Measurements from ENCODE around the gene AARS2. TPM values are rescaled to one million over a fixed set of nuclear protein-coding genes. Genes with fewer than 3 reads are reported as not detected.
A peak's percentile ranks its signal among the peaks of the same experiment; 100 is the strongest.

The AARS2 gene
- total and polyA plus RNA-seq, 10 of the 15 experiments (the other 5 are each of a cell fraction or from before 2014, with no cell fraction given), result 0.71 to 18.3 (median 12.7) TPM

DNA sequence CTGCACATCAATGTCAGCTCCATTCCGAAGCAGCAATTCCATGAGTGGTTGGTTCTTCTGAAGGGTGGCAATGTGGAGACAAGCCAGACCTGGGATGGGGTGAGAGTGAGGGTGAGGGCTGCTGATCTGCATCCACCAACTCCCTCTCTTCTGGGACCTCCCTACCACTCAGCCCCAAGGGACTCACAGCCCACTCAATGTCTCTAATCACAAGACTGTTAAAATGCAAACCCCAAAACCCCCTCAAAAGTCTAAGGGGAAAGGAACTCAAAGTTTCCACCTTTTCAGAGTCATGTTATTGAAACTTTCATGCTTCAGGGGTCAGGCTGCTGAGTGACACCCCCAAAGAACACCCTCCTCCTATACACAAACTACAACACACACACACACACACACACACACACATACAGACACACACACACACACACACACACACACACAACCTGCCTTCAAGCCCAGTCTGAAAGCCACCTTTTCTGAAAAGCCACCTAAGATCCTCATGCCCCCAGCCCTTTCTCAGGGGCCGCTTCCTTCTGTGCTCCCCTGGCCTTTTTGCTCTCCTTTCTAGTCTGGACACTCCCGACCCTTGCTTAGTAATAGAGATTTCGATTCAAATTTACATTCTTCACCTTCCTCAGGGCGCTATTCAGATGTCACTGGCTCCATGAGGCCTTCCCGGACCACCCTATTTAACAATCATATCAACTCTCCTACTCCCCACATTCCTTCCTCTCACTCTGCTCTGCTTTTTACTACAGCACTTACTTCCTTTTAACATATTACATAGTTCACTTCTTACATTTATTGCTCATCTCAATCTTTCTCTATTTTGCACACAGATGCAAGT is 52.5 kb downstream of the AARS2 start (continued):
- TF ChIP-seq, protein P1, sequence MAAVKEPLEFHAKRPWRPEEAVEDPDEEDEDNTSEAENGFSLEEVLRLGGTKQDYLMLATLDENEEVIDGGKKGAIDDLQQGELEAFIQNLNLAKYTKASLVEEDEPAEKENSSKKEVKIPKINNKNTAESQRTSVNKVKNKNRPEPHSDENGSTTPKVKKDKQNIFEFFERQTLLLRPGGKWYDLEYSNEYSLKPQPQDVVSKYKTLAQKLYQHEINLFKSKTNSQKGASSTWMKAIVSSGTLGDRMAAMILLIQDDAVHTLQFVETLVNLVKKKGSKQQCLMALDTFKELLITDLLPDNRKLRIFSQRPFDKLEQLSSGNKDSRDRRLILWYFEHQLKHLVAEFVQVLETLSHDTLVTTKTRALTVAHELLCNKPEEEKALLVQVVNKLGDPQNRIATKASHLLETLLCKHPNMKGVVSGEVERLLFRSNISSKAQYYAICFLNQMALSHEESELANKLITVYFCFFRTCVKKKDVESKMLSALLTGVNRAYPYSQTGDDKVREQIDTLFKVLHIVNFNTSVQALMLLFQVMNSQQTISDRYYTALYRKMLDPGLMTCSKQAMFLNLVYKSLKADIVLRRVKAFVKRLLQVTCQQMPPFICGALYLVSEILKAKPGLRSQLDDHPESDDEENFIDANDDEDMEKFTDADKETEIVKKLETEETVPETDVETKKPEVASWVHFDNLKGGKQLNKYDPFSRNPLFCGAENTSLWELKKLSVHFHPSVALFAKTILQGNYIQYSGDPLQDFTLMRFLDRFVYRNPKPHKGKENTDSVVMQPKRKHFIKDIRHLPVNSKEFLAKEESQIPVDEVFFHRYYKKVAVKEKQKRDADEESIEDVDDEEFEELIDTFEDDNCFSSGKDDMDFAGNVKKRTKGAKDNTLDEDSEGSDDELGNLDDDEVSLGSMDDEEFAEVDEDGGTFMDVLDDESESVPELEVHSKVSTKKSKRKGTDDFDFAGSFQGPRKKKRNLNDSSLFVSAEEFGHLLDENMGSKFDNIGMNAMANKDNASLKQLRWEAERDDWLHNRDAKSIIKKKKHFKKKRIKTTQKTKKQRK (IDR thresholded peaks at IDR 0.05; ENCODE audit: low read depth, low read length), result no peak
- TF ChIP-seq, protein P2, sequence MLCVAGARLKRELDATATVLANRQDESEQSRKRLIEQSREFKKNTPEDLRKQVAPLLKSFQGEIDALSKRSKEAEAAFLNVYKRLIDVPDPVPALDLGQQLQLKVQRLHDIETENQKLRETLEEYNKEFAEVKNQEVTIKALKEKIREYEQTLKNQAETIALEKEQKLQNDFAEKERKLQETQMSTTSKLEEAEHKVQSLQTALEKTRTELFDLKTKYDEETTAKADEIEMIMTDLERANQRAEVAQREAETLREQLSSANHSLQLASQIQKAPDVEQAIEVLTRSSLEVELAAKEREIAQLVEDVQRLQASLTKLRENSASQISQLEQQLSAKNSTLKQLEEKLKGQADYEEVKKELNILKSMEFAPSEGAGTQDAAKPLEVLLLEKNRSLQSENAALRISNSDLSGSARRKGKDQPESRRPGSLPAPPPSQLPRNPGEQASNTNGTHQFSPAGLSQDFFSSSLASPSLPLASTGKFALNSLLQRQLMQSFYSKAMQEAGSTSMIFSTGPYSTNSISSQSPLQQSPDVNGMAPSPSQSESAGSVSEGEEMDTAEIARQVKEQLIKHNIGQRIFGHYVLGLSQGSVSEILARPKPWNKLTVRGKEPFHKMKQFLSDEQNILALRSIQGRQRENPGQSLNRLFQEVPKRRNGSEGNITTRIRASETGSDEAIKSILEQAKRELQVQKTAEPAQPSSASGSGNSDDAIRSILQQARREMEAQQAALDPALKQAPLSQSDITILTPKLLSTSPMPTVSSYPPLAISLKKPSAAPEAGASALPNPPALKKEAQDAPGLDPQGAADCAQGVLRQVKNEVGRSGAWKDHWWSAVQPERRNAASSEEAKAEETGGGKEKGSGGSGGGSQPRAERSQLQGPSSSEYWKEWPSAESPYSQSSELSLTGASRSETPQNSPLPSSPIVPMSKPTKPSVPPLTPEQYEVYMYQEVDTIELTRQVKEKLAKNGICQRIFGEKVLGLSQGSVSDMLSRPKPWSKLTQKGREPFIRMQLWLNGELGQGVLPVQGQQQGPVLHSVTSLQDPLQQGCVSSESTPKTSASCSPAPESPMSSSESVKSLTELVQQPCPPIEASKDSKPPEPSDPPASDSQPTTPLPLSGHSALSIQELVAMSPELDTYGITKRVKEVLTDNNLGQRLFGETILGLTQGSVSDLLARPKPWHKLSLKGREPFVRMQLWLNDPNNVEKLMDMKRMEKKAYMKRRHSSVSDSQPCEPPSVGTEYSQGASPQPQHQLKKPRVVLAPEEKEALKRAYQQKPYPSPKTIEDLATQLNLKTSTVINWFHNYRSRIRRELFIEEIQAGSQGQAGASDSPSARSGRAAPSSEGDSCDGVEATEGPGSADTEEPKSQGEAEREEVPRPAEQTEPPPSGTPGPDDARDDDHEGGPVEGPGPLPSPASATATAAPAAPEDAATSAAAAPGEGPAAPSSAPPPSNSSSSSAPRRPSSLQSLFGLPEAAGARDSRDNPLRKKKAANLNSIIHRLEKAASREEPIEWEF (IDR thresholded peaks at IDR 0.05; ENCODE audit: insufficient replicate concordance, low read depth, low read length), result no peak
- TF ChIP-seq, protein P3, sequence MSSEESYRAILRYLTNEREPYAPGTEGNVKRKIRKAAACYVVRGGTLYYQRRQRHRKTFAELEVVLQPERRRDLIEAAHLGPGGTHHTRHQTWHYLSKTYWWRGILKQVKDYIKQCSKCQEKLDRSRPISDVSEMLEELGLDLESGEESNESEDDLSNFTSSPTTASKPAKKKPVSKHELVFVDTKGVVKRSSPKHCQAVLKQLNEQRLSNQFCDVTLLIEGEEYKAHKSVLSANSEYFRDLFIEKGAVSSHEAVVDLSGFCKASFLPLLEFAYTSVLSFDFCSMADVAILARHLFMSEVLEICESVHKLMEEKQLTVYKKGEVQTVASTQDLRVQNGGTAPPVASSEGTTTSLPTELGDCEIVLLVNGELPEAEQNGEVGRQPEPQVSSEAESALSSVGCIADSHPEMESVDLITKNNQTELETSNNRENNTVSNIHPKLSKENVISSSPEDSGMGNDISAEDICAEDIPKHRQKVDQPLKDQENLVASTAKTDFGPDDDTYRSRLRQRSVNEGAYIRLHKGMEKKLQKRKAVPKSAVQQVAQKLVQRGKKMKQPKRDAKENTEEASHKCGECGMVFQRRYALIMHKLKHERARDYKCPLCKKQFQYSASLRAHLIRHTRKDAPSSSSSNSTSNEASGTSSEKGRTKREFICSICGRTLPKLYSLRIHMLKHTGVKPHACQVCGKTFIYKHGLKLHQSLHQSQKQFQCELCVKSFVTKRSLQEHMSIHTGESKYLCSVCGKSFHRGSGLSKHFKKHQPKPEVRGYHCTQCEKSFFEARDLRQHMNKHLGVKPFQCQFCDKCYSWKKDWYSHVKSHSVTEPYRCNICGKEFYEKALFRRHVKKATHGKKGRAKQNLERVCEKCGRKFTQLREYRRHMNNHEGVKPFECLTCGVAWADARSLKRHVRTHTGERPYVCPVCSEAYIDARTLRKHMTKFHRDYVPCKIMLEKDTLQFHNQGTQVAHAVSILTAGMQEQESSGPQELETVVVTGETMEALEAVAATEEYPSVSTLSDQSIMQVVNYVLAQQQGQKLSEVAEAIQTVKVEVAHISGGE (CRISPR knock-in tag; IDR thresholded peaks at IDR 0.05), result no peak
- TF ChIP-seq SREBF1 (IDR thresholded peaks at IDR 0.05; ENCODE audit: low read length), result no peak
- no peak for TF ChIP-seq TCF7 (IDR thresholded peaks at IDR 0.05; ENCODE audit: borderline replicate concordance)
- TF ChIP-seq EZH2 (IDR thresholded peaks at IDR 0.05; ENCODE audit: borderline replicate concordance, control insufficient read depth, low read depth, low read length), result no peak
- TF ChIP-seq HDAC2 (IDR thresholded peaks at IDR 0.05), result no peak
- TF ChIP-seq MEF2B (IDR thresholded peaks at IDR 0.05; ENCODE audit: partially characterized antibody, poor library complexity, severe bottlenecking), result peak; percentile 98
- no peak for TF ChIP-seq CBX5 (IDR thresholded peaks at IDR 0.05; ENCODE audit: low read depth)
- TF ChIP-seq SREBF2 (IDR thresholded peaks at IDR 0.05; ENCODE audit: low read length), result no peak
- TF ChIP-seq NFXL1 (IDR thresholded peaks at IDR 0.05; ENCODE audit: borderline replicate concordance), result no peak
- peak; percentile 60; the same call in 1 of the 2 replicates for TF ChIP-seq GATAD2B (conservative IDR thresholded peaks at IDR 0.05; ENCODE audit: low read depth)
- no peak for TF ChIP-seq YY1 (IDR thresholded peaks at IDR 0.05; ENCODE audit: low read depth, low read length)
- TF ChIP-seq KLF5 (IDR thresholded peaks at IDR 0.05; ENCODE audit: partially characterized antibody), result no peak
- TF ChIP-seq EED (IDR thresholded peaks at IDR 0.05; ENCODE audit: low read depth), result 0 out of 2 replicates have a peak, but pooled peaks have one; percentile 28
- TF ChIP-seq NFYB (IDR thresholded peaks at IDR 0.05; ENCODE audit: insufficient read depth, low read depth, low read length), result no peak
- peak; percentile 83 for TF ChIP-seq BACH1 (IDR thresholded peaks at IDR 0.05; ENCODE audit: borderline replicate concordance)
- no peak for TF ChIP-seq CEBPB (IDR thresholded peaks at IDR 0.05; ENCODE audit: borderline replicate concordance in 1 of 2, low read depth in 2 of 2, low read length in 2 of 2)
